Lower leg skin (tissue), 3 donors: ENCODE data around the gene ZNF148.

Experiments
- POLR2A ChIP-seq, 2 donors: fragments of 450-650 bp; IDR thresholded peaks; one replicate each; pipeline ENCODE4 v1.6.1; 2016 to 2017; ENCODE audit warnings: antibody characterized with exemption in 2 of 2, mild to moderate bottlenecking in 1 of 2, moderate library complexity in 1 of 2
- TF ChIP-seq, protein P1 (sequence below), 3 donors: fragments of 450-650 bp; IDR thresholded peaks; one replicate each; pipeline ENCODE4 v1.5.1; 2016; ENCODE audit warnings: antibody characterized with exemption in 3 of 3, mild to moderate bottlenecking in 3 of 3, moderate library complexity in 2 of 3

- TF ChIP-seq, protein P1, sequence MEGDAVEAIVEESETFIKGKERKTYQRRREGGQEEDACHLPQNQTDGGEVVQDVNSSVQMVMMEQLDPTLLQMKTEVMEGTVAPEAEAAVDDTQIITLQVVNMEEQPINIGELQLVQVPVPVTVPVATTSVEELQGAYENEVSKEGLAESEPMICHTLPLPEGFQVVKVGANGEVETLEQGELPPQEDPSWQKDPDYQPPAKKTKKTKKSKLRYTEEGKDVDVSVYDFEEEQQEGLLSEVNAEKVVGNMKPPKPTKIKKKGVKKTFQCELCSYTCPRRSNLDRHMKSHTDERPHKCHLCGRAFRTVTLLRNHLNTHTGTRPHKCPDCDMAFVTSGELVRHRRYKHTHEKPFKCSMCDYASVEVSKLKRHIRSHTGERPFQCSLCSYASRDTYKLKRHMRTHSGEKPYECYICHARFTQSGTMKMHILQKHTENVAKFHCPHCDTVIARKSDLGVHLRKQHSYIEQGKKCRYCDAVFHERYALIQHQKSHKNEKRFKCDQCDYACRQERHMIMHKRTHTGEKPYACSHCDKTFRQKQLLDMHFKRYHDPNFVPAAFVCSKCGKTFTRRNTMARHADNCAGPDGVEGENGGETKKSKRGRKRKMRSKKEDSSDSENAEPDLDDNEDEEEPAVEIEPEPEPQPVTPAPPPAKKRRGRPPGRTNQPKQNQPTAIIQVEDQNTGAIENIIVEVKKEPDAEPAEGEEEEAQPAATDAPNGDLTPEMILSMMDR (IDR thresholded peaks at IDR 0.05): no peak
- TF ChIP-seq POLR2A (IDR thresholded peaks at IDR 0.05): no peak
Measured at GRCh38 chr3:125357032-125357658, 18.0 kb downstream of the ZNF148 start.
